Liver (tissue), 9 donors: Measurements from ENCODE around the gene PIGN. TPM values are rescaled to one million over a fixed set of nuclear protein-coding genes. Genes with fewer than 3 reads are reported as not detected.

Experiments
- DNase-seq: peaks from one replicate; pipeline ENCODE4 v3.0.0-alpha.2; 2017; ENCODE audit warnings: low spot score
- H3K27ac ChIP-seq, 2 donors: one replicate each; pipeline ENCODE4 v1.7.0; 2013; ENCODE audit warnings: inconsistent platforms in 2 of 2, low read length in 2 of 2, control low read depth in 1 of 2, low read depth in 1 of 2, mild to moderate bottlenecking in 1 of 2
- H3K27me3 ChIP-seq, 4 donors: one replicate each; pipeline versions ENCODE4 v1.6.1 to v1.7.0; 2013; ENCODE audit warnings: low read length in 3 of 4, inconsistent platforms in 1 of 4, mild to moderate bottlenecking in 1 of 4, moderate library complexity in 1 of 4; ENCODE audit not compliant: control insufficient read depth in 4 of 4, insufficient read depth in 4 of 4
- H3K36me3 ChIP-seq, 4 donors: one replicate each; pipeline versions ENCODE4 v1.6.1 to v1.7.0; 2013; ENCODE audit warnings: low read length in 3 of 4, mild to moderate bottlenecking in 3 of 4, low read depth in 1 of 4, moderate library complexity in 1 of 4; ENCODE audit not compliant: control insufficient read depth in 4 of 4, insufficient read depth in 3 of 4
- H3K4me1 ChIP-seq, 4 donors: one replicate each; pipeline versions ENCODE4 v1.6.1 to v1.7.0; 2013; ENCODE audit warnings: low read length in 3 of 4, mild to moderate bottlenecking in 3 of 4, moderate library complexity in 1 of 4; ENCODE audit not compliant: control insufficient read depth in 4 of 4, insufficient read depth in 4 of 4
- H3K4me3 ChIP-seq, 3 donors: one replicate each; pipeline versions ENCODE4 v1.6.1 to v1.7.0; 2013; ENCODE audit warnings: low read length in 3 of 3, control low read depth in 1 of 3, low read depth in 1 of 3, mild to moderate bottlenecking in 1 of 3
- H3K9ac ChIP-seq, 2 donors: one replicate each; pipeline ENCODE4 v1.7.0; 2013; ENCODE audit warnings: low read length in 2 of 2, mild to moderate bottlenecking in 2 of 2, moderate library complexity in 2 of 2, control low read depth in 1 of 2, low read depth in 1 of 2
- H3K9me3 ChIP-seq, 4 donors: one replicate each; pipeline versions ENCODE4 v1.6.1 to v1.7.0; 2013; ENCODE audit warnings: low read length in 3 of 4; ENCODE audit not compliant: control insufficient read depth in 4 of 4
- ATF3 ChIP-seq: IDR thresholded peaks from 2 replicates; pipeline ENCODE4 v1.6.1; 2016; ENCODE audit warnings: antibody characterized with exemption
- CTCF ChIP-seq: fragments of 150-350 bp; IDR thresholded peaks from 2 replicates; pipeline ENCODE4 v1.5.1; 2017; ENCODE audit warnings: improper control_type of control experiment, low read depth, low read length; ENCODE audit not compliant: missing input control
- EGR1 ChIP-seq, 2 donors: IDR thresholded peaks; 2 replicates each; pipeline ENCODE4 v1.6.1; 2016 to 2018; ENCODE audit warnings: antibody characterized with exemption in 2 of 2, low read depth in 2 of 2
- FOXA1 ChIP-seq: IDR thresholded peaks from 2 replicates; pipeline ENCODE4 v1.6.1; 2016; ENCODE audit warnings: antibody characterized with exemption
- FOXA2 ChIP-seq: IDR thresholded peaks from 2 replicates; pipeline ENCODE4 v1.6.1; 2016; ENCODE audit warnings: antibody characterized with exemption
- GABPA ChIP-seq, 2 donors: IDR thresholded peaks in 1 of 2; conservative IDR thresholded peaks in 1 of 2; 2 replicates each; pipeline ENCODE4 v1.6.1; 2016; ENCODE audit warnings: antibody characterized with exemption in 2 of 2, mild to moderate bottlenecking in 1 of 2, moderate library complexity in 1 of 2
- HNF4A ChIP-seq, 2 donors: conservative IDR thresholded peaks; 2 replicates each; pipeline ENCODE4 v1.6.1; 2016; ENCODE audit warnings: antibody characterized with exemption in 2 of 2, mild to moderate bottlenecking in 2 of 2
- HNF4G ChIP-seq: IDR thresholded peaks from 2 replicates; pipeline ENCODE4 v1.6.1; 2016; ENCODE audit warnings: antibody characterized with exemption
- JUND ChIP-seq, 2 donors: IDR thresholded peaks; 2 replicates each; pipeline ENCODE4 v1.6.1; 2016; ENCODE audit warnings: antibody characterized with exemption in 2 of 2
- MAX ChIP-seq: IDR thresholded peaks from 2 replicates; pipeline ENCODE4 v1.6.1; 2016; ENCODE audit warnings: antibody characterized with exemption
- NR2F2 ChIP-seq: IDR thresholded peaks from 2 replicates; pipeline ENCODE4 v1.6.1; 2016; ENCODE audit warnings: antibody characterized with exemption
- RAD21 ChIP-seq, 2 donors: IDR thresholded peaks; 2 replicates each; pipeline ENCODE4 v1.6.1; 2016; ENCODE audit warnings: antibody characterized with exemption in 2 of 2, mild to moderate bottlenecking in 2 of 2
- RXRA ChIP-seq, 2 donors: IDR thresholded peaks; 2 replicates each; pipeline ENCODE4 v1.6.1; 2017 to 2018; ENCODE audit warnings: antibody characterized with exemption in 2 of 2, mild to moderate bottlenecking in 1 of 2
- SP1 ChIP-seq: IDR thresholded peaks from 2 replicates; pipeline ENCODE4 v1.6.1; 2018; ENCODE audit warnings: antibody characterized with exemption, mild to moderate bottlenecking
- TAF1 ChIP-seq: conservative IDR thresholded peaks from 2 replicates; pipeline ENCODE4 v1.6.1; 2016; ENCODE audit warnings: antibody characterized with exemption, mild to moderate bottlenecking
- YY1 ChIP-seq: IDR thresholded peaks from 2 replicates; pipeline ENCODE4 v1.6.1; 2016; ENCODE audit warnings: antibody characterized with exemption, mild to moderate bottlenecking
- ZBTB33 ChIP-seq: IDR thresholded peaks from 2 replicates; pipeline ENCODE4 v1.6.1; 2016; ENCODE audit warnings: antibody characterized with exemption
- WGBS: extraction: QIAGEN DNeasy Blood & Tissue Kit; methylation state at CpG from one replicate; pipeline ENCODE4 v1.1.7; 2013; 5-methylcytosine and 5-hydroxymethylcytosine counted together
- polyA plus RNA-seq, 2 donors: library from polyadenylated mRNA; stranded (reverse) in 1 of 2; unstranded in 1 of 2; fragments of 200-250 nt in 1 of 2; fragments of >200 nt in 1 of 2; fragmentation: Nextera tagmentation in 1 of 2; extraction: Ambion mirVana in 1 of 2; gene quantifications; one replicate each; pipeline versions ENCODE4 v1.2.1 to v1.2.3, GENCODE V29; 2013 to 2015
- total RNA-seq, 2 donors: library from RNA; depleted of rRNA; stranded (reverse); fragments of >200 nt; gene quantifications; one replicate each; pipeline ENCODE4 v1.2.3, GENCODE V29; 2014
- donor health status: healthy.
- donor health status: healthy.
- donor health status: healthy.
- donor health status: healthy.
- donor health status: healthy.

Gene PIGN
- total and polyA plus RNA-seq, 4 donors = 5.1 to 20.6 (median 12.5) TPM

GRCh38 chr18:62009521-62009920 is 177.3 kb downstream of the PIGN start:
- Histone ChIP-seq H3K36me3 (no peaks in the 10 kb centered on the region), H3K27ac (no peak overlapping the region), H3K9ac (no peak overlapping the region), H3K27me3 (no peaks in the 10 kb centered on the region), H3K9me3 (no peaks in the 10 kb centered on the region), H3K4me3 (no peak overlapping the region), H3K4me1 (no peaks in the 10 kb centered on the region)
- WGBS = 73% methylated on average over 3 of the region's 3 CpGs
- DNase-seq = no peak
- TF ChIP-seq GABPA (IDR thresholded peaks at IDR 0.05 in 1 of 2, conservative IDR thresholded peaks at IDR 0.05 in 1 of 2) (no peak), RAD21 (IDR thresholded peaks at IDR 0.05) (no peak), FOXA1 (no peak), MAX (no peak), RXRA (IDR thresholded peaks at IDR 0.05) (no peak), ZBTB33 (no peak), HNF4G (no peak), CTCF (no peak), JUND (IDR thresholded peaks at IDR 0.05) (no peak), EGR1 (IDR thresholded peaks at IDR 0.05; ENCODE audit: low read depth in 2 of 2) (no peak), ATF3 (no peak), SP1 (no peak), NR2F2 (no peak), HNF4A (conservative IDR thresholded peaks at IDR 0.05) (no peak), FOXA2 (no peak), TAF1 (no peak)

- Histone ChIP-seq H3K9me3 (peaks cover 0 to 7% (median under 1%) of the 10 kb centered on the region in 4 donors), H3K4me3 (no peak overlapping the region), H3K9ac (no peak overlapping the region), H3K36me3 (no peaks in the 10 kb centered on the region), H3K27me3 (no peaks in the 10 kb centered on the region), H3K27ac (no peak overlapping the region), H3K4me1 (peaks cover 0 to 7% (median 5%) of the 10 kb centered on the region in 4 donors)
- DNase-seq = no peak
- no peak for TF ChIP-seq RXRA (IDR thresholded peaks at IDR 0.05)
- no peak for TF ChIP-seq GABPA (IDR thresholded peaks at IDR 0.05 in 1 of 2, conservative IDR thresholded peaks at IDR 0.05 in 1 of 2)
- no peak for TF ChIP-seq RAD21 (IDR thresholded peaks at IDR 0.05)
- TF ChIP-seq JUND (IDR thresholded peaks at IDR 0.05) = no peak
- TF ChIP-seq MAX = no peak
- no peak for TF ChIP-seq SP1
- no peak for TF ChIP-seq TAF1
- TF ChIP-seq NR2F2 = no peak
- no peak for TF ChIP-seq CTCF
- TF ChIP-seq YY1 = no peak
- no peak for TF ChIP-seq FOXA2
- no peak for TF ChIP-seq ZBTB33
- TF ChIP-seq ATF3 = no peak
Observed at GRCh38 chr18:62001396-62001795, 185.5 kb downstream of the PIGN start.
